HEK293T (cell line): ENCODE data around the gene PROX2.

Experiments used
- ELF4 ChIP-seq: fragments of 450-650 bp; IDR thresholded peaks from 2 replicates; pipeline ENCODE4 v1.6.1; 2017; ENCODE audit warnings: antibody characterized with exemption
- NFRKB ChIP-seq: fragments of 450-650 bp; IDR thresholded peaks from 2 replicates; pipeline ENCODE4 v1.6.1; 2016; ENCODE audit warnings: mild to moderate bottlenecking, moderate library complexity
- SP1 ChIP-seq: fragments of 450-650 bp; IDR thresholded peaks from 2 replicates; pipeline ENCODE4 v1.6.1; 2017

DNA sequence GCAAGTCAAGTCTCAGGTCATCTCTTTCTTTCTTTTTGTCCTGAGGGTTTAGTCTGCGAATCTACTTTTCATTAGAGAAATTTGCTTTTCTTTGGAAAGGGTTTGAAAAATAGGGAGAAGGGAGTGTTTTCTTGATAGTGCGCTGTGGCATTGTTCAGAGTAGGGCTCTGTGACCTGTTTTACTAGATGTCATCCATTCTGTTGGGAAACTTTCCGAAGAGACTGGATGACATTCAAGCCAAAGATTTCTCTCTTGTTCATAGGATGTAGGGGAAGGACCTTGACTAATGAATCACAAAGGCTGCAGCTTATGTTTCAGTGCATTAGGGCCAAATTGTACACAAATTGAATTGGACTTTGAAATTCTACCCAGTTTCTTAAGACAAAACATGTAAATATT is 20.5 kb upstream of the PROX2 start:
- TF ChIP-seq ELF4, result no peak
- no peak for TF ChIP-seq SP1
- TF ChIP-seq NFRKB, result no peak
